Measurements from ENCODE around the gene WDR88.

DNA sequence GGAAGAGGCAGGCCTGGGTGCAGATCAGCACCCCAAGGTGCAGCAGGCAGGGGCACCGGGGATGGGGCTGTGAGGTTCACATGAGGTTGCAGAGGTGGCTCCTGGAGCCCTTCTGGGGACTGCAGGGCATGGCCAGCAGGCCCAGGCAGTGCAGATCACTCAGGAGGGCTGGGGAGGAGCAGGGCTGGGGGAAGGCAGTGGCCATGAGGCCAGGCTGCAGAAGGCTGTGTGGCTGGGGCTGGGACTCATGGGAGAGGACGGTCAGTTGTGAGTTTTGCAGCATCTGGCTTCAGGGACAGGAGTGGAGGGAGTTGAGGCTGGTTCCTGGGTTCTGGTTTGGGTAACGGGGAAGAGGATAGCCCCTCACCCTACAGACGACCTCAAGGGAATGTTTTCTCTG is 7.3 kb downstream of the WDR88 start:
- TF ChIP-seq, protein P1, sequence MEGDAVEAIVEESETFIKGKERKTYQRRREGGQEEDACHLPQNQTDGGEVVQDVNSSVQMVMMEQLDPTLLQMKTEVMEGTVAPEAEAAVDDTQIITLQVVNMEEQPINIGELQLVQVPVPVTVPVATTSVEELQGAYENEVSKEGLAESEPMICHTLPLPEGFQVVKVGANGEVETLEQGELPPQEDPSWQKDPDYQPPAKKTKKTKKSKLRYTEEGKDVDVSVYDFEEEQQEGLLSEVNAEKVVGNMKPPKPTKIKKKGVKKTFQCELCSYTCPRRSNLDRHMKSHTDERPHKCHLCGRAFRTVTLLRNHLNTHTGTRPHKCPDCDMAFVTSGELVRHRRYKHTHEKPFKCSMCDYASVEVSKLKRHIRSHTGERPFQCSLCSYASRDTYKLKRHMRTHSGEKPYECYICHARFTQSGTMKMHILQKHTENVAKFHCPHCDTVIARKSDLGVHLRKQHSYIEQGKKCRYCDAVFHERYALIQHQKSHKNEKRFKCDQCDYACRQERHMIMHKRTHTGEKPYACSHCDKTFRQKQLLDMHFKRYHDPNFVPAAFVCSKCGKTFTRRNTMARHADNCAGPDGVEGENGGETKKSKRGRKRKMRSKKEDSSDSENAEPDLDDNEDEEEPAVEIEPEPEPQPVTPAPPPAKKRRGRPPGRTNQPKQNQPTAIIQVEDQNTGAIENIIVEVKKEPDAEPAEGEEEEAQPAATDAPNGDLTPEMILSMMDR (IDR thresholded peaks at IDR 0.05) = no peak
- TF ChIP-seq POLR2AphosphoS5 (IDR thresholded peaks at IDR 0.05) = no peak
